HG02610 (cell line): ENCODE results near the gene DYRK1B.

Source experiments
- ATAC-seq: cut with Tn5 transposase; IDR thresholded peaks from one replicate; pipeline ENCODE4 v1.9.1; 2021; ENCODE audit warnings: mild to moderate bottlenecking, moderate library complexity; ENCODE audit not compliant: unreplicated experiment

DYRK1B gene

GRCh38 chr19:39832341-39833083 is 1.4 kb downstream of the DYRK1B start:
- no peak for ATAC-seq

- ATAC-seq = no peak
These were observed 2.3 kb downstream of the DYRK1B start for GRCh38 chr19:39831679-39832078.

DNA sequence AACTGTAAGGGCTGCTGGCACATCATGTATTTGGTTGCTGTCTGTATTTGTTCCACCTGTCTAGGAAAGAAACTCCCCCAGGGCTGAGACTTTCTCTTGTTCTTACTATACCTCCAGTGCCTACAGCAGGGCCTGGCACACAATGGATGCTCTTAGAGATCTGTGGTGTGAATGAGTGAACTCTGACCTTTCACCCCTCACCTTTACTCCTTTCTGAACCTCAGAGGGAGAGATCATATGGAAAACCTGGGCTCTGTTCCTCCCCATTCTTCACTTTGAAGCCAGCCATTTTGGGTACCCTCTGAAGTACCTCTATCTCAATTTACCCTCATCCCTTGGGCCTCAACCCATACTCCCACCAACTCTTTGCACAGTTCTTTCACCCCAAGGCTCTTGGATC is 3.1 kb downstream of the DYRK1B start:
- ATAC-seq = no peak

DNA sequence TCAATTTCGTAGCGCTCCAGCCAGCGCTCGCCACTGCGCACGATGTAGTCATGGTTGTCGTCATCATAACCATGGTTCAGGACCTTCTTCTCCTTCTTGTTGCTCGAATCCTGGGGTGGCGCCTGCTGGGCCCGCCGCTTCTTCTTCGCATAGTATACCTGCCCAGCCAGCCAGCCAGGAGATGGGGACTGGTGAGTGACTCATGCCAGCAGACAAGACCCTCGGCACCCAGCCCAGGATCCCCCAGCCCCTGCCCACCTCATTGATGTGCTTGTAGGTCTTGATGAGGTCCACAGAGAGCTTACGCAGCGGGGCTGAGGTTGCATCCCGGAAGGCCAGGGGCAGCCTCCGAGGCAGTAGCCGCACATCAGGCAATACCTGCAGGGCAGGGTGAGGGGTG is 3.6 kb downstream of the DYRK1B start:
- ATAC-seq = no peak

DNA sequence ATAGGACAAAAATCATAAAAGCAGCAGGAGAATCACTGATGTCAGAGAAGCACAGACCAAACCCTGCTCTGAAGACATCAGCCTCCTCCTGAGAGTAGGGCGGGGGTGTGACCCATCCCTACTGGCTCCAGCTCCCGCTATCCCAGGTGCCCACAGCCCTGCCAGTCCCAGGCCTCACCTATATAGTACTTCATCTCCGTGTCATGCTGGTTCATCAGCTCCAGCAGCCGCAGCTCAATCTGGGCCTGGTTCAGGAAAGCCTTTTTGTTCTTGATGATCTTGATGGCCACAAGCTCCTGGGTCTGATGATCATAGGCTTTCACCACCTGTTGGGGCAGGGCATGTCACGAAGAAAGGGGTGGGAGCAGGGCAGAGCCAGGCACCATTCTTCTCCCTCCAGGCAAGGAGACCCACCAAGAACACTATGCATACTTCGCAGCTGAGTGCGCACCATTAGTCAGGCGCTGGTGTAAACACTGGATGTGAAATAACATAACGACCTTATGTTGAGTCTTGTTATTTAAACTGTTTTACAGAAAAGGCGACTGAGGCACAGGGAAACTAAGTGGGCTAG is 4.2 kb downstream of the DYRK1B start:
- ATAC-seq = no peak

GRCh38 chr19:39828654-39829032 is 5.3 kb downstream of the DYRK1B start:
- ATAC-seq = no peak

- ATAC-seq = no peak
These were observed 5.8 kb downstream of the DYRK1B start for GRCh38 chr19:39828015-39828653.

DNA sequence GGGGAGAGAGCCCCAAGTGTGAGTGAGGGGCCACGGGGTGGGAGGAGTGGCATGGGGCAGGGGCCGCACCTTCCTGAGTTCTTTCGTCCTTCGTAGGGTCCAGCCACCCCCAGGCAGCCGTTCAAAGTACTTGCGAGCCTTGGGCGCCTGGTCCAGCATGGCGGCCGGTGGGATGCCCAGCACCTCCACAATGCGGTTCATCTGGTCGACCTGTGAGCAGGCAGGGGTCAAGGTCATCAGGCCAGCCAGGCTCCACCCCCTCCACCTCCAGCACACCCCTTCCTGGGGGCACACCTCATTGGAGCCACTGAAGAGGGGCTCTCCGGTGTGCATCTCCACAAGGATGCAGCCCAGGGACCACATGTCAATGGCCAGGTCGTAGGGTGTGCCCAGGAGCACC is 6.7 kb downstream of the DYRK1B start:
- ATAC-seq = no peak

GRCh38 chr19:39826311-39826945 is 7.5 kb downstream of the DYRK1B start:
- no peak for ATAC-seq

DNA sequence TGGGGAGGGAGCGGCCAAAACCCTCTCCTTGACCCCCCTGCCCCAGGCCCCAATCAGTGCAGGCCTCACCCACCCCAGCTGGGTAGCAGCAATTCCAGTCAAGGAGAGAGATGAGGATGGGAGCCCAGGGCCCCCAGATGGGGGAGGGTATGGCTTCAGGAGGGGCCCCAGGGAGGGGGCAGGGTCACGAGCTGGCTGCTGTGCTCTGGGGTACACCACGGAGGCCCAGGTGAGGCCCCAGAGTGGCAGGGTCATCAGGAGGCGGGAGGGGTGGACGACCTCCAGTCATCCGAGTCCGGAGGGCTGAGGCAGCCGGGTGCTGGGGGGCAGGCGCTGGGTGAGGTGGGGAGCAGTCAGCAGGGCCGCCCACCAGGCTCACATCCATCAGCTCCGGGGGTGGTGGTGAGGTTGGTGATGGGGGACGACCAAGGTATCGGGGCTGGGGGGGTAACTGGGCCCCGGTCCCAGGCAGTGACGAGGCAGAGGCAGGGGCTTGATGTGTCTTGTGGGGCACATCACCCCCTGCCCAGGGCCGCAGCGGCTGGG is 8.4 kb downstream of the DYRK1B start:
- ATAC-seq = no peak

DNA sequence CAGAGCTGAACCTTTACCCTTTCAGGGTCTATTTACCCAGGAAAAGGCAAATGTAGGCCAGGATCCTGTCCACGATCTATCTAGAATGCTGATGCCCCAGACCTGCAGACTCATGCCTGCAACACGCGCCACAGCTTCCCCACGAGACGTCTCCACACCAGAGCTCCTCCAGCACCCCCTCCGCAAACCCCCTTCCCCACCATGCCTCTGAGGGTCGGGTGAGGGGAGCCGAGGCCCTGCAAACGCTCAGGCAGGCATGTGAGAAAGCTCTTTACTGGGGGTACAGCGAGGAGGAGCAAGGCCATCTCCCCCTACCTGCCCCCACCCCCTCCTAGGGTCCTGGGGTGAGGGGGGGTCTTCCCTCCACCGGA is 8.9 kb downstream of the DYRK1B start:
- ATAC-seq = no peak

DNA sequence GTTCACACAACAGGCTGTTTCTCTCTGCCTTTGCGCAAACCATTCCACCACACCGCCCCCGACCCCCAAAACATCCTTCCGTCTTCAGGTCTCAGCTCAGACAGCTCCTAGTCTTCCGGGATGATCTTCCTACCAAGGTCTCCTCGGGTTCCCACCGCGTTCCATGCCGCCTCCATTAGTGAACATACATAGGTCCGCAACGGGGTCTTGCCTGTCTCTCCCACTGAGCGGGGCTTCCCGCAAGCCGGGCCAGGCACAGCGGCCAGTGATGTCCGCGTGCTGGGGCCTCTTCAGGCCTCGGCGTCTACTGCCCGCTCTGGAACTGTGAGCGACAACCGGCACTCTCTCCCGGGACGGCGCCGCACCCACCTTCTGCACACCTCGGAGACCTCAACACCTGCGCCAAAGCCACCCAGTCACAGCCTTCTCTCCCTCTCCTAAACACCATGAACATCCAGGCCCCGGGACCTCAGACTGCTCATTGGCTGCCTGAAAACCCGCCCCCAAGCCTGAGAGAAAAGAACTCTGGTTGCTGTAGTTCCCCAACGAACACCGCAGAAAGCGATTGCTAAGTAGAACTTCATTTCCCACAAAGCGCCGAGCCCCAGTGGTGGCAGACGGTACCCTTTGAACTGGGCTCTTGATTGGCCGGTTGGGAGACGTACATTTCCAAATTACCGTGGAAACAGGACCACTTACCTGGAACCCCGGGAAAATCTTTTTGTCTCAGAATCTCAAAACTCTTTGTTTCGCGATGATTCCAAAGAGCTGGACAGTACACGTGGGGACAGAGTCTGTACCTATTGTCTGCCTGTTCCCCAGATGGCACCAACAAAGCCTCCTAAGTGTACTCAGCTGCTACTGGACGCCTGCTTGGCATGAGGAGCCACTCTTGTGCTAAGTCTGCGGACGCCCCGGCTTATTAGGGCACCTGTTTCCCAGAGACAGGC is 9.5 kb downstream of the DYRK1B start:
- ATAC-seq = peak; percentile 89

- ATAC-seq = no peak
These were observed 10.3 kb downstream of the DYRK1B start for GRCh38 chr19:39823686-39824085.

GRCh38 chr19:39820696-39821095 is 13.3 kb downstream of the DYRK1B start:
- ATAC-seq = no peak

GRCh38 chr19:39819786-39820185 is 14.2 kb downstream of the DYRK1B start:
- ATAC-seq = no peak

GRCh38 chr19:39818626-39819097 is 15.3 kb downstream of the DYRK1B start:
- ATAC-seq = peak; percentile 91

DNA sequence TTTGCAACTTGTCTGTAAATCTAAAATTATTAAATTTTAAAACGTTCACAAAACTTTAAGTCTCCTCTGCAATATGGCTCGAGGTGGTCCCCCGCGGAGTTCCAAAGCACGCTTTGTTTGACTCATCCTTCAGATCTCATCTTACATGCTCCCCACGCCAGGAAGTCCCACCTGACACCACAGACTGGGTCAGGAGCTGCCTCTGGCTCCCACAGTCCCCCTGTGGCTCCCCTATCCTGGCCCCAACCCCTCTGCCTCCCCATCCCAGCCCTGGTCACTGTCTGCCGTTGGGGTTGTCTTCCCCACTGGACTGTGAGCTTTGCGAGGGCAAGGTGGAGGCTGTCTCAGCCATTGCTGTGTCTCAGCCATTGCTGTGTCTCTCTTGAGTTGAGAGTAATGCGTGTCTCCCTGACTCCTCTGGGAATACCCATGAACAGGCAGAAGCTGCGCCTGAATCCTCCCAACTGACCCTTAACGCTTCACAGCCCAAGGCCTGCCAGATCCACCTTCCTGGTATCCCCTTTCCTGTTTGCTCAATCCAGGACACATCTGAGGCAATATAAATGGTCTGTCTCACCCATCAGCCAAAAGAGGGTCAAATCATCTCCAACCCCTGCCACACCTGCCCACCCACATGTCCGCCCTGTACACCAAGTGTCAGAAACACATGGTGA is 15.9 kb downstream of the DYRK1B start:
- ATAC-seq = no peak

DNA sequence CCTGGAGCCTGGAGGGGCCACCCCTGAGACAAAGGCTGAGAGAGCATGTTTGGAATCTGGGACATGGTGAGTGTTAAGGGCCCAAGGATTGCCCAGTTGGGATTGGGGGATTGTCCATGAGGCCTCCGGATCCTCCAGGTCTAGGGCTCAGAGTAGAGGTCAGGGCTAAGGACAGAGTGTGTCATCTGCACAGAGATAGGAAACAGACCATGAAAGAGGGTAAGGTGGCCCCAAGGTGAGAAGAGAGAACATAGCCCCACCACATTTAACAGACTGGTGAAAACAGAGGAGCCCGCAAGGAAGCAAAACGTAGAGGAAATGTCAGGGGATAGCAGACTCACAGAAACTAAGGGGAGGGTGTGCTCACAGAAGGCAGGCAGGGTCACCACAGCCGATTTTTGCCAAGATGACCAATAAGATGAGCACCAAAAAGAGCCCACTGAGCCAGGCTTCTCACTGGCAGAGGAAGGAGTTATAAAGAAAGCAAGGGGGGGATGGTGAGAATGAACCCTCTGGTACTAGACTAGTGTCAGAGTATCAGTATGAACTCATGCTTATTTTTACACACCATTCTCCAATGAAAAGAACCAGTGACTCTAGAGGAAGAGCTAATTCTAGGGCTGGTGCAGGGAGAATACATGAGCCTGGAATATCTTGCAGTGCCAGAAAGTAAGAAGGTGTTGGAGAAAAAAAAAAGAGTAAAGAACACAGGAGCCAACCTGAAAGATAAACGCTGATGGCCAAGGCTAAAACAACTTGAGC is 17.5 kb downstream of the DYRK1B start:
- no peak for ATAC-seq

GRCh38 chr19:39814595-39814994 is 19.4 kb downstream of the DYRK1B start:
- no peak for ATAC-seq
